ENCODE data around the gene C1orf198. TPM values are rescaled to one million over a fixed set of nuclear protein-coding genes. Genes with fewer than 3 reads are reported as not detected.

C1orf198 gene
- total and polyA plus RNA-seq, 2 of the 8 experiments (the other 6 are each of a cell fraction or from before 2014, with no cell fraction given): 30.6 to 45.0 TPM

DNA sequence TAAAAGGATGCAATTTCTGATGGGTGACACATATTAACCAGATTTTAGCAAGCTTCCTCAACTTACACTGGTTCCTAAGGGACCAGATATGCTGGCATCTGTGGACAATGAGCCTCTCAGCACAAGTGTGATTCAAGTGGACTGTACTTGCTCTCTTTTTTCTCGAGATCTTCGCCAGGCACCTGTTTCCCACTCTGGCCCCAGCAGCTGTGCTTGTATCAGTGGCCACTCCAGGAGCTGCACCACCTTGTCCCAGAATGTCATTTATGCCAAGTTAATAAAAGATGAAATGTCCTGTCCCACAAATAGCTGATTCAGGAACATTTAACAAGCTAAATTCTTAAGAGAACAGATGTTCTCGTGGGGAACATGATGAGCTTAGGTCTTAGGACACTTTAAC is 14.6 kb downstream of the C1orf198 start:
- peaks cover 3 to 27% of the 10 kb centered on the region in 2 experiments; a peak in 3 of 4 replicates for H3K79me2 ChIP-seq (ENCODE audit: control insufficient read depth in 1 of 2, insufficient read depth in 2 of 2, low read length in 2 of 2)
- POLR2A ChIA-PET (ENCODE audit: partially characterized antibody): interaction anchor here (2.0 to 3.1 kb wide), 2 partner anchors 14 to 15 kb away, joined by 8 read pairs; no protein-coding TSS in a partner anchor
- TF ChIP-seq HDAC2 (IDR thresholded peaks at IDR 0.05; ENCODE audit: borderline replicate concordance in 1 of 2, low read depth in 2 of 2, low read length in 2 of 2) (no peak), NRF1 (IDR thresholded peaks at IDR 0.05; ENCODE audit: low read depth, low read length) (no peak), GTF2F1 (IDR thresholded peaks at IDR 0.05; ENCODE audit: borderline replicate concordance, low read depth, low read length) (no peak), NANOG (IDR thresholded peaks at IDR 0.05; ENCODE audit: insufficient read depth, low read depth, low read length, poor library complexity, severe bottlenecking) (no peak), ATF3 (IDR thresholded peaks at IDR 0.05; ENCODE audit: insufficient read depth, low read depth, low read length) (no peak), TEAD4 (IDR thresholded peaks at IDR 0.05; ENCODE audit: low read depth, low read length) (no peak), FOSL1 (IDR thresholded peaks at IDR 0.05; ENCODE audit: insufficient read depth, low read depth, low read length) (no peak), CHD1 (IDR thresholded peaks at IDR 0.05; ENCODE audit: low read depth, low read length) (no peak), CEBPB (IDR thresholded peaks at IDR 0.05; ENCODE audit: low read depth, low read length) (no peak), RNF2 (IDR thresholded peaks at IDR 0.05; ENCODE audit: borderline replicate concordance, low read depth, low read length, missing control alignments, poor library complexity, severe bottlenecking) (no peak), POLR2A (IDR thresholded peaks at IDR 0.05; ENCODE audit: control extremely low read depth in 1 of 2, low read depth in 2 of 2, low read length in 2 of 2) (no peak), E2F6 (IDR thresholded peaks at IDR 0.05) (no peak)

More for the DNA sequence above, 14.6 kb downstream of the C1orf198 start:
- Histone ChIP-seq H3K23me2 (ENCODE audit: low read depth, low read length) (no peaks in the 10 kb centered on the region), H4K5ac (ENCODE audit: insufficient read length, low read depth, low read length) (no peak overlapping the region), H2AFZ (ENCODE audit: low read length) (no peak overlapping the region), H2BK12ac (ENCODE audit: low read depth, low read length) (no peak overlapping the region), H3K56ac (replicated peaks; ENCODE audit: insufficient read length, low read depth, low read length) (no peak overlapping the region), H3K4me1 (replicated peaks in 1 of 4; ENCODE audit: control insufficient read depth in 3 of 4, insufficient read depth in 4 of 4, low read length in 3 of 4) (peaks cover 4 to 13% (median 6%) of the 10 kb centered on the region in 4 experiments; a peak in 6 of 7 replicates), H3K27me3 (replicated peaks in 1 of 4; ENCODE audit: control insufficient read depth in 3 of 4, extremely low read depth in 1 of 4, insufficient read depth in 3 of 4, low read length in 3 of 4) (no peaks in the 10 kb centered on the region), H3K4ac (replicated peaks; ENCODE audit: insufficient read length, low read depth, low read length) (no peak overlapping the region), H3K79me1 (ENCODE audit: low read depth, low read length) (peaks cover 15% of the 10 kb centered on the region), H3K18ac (ENCODE audit: extremely low read depth, low read length) (no peak overlapping the region), H2BK120ac (replicated peaks; ENCODE audit: low read depth, low read length) (no peak overlapping the region), H2AK5ac (ENCODE audit: low read depth, low read length) (no peak overlapping the region), H2BK15ac (ENCODE audit: low read length) (no peak overlapping the region), H3K4me3 (ENCODE audit: extremely low read depth in 1 of 4, insufficient read depth in 2 of 4, low read depth in 3 of 4, low read length in 4 of 4) (no peak overlapping the region), H2BK20ac (ENCODE audit: low read length) (no peak overlapping the region), H3K36me3 (ENCODE audit: control insufficient read depth in 2 of 4, insufficient read depth in 4 of 4, low read length in 3 of 4) (peaks cover 0 to 18% (median 7%) of the 10 kb centered on the region in 4 experiments; a peak in 5 of 8 replicates), H3K9me3 (ENCODE audit: insufficient read depth in 2 of 2, low read depth in 1 of 2, low read length in 1 of 2) (0 out of 4 replicates have a peak, but pooled peaks cover 0 to 2% of the 10 kb centered on the region in 2 experiments), H3K4me2 (ENCODE audit: insufficient read depth in 1 of 2, low read depth in 2 of 2, low read length in 2 of 2) (no peak overlapping the region), H2BK5ac (ENCODE audit: low read depth, low read length) (no peak overlapping the region), H3K23ac (ENCODE audit: insufficient read length) (no peak overlapping the region), H4K20me1 (replicated peaks in 1 of 2; ENCODE audit: control insufficient read depth in 1 of 2, insufficient read depth in 2 of 2, low read length in 2 of 2) (peaks cover 6 to 11% of the 10 kb centered on the region in 2 experiments), H4K8ac (ENCODE audit: extremely low read depth, insufficient read depth, low read length) (no peak overlapping the region), H3K14ac (ENCODE audit: insufficient read length) (no peak overlapping the region), H3K27ac (ENCODE audit: low read depth, low read length) (no peak overlapping the region), H4K91ac (replicated peaks; ENCODE audit: insufficient read length, low read length) (no peak overlapping the region), H3K9ac (replicated peaks in 1 of 4; ENCODE audit: extremely low read depth in 1 of 4, low read depth in 3 of 4, low read length in 3 of 4) (no peak overlapping the region)
- 83% methylated on average over 3 of the region's 3 CpGs; no CpG with 5 or more reads in 1 of the 2 experiments for WGBS, 2 experiments (ENCODE audit: extremely low coverage in 1 of 2, insufficient coverage in 1 of 2, insufficient read length in 1 of 2, insufficient replicate concordance in 2 of 2, low coverage in 1 of 2, low lambda C conversion rate in 2 of 2, missing lambda C conversion rate in 1 of 2)
- CTCF ChIA-PET (ENCODE audit: partially characterized antibody): interaction anchor here (0.8 to 3.6 kb wide), 5 partner anchors 8 to 430 kb away, joined by 3 to 16 read pairs (median 4); no protein-coding TSS in a partner anchor
- DNase-seq (ENCODE audit: low read depth in 1 of 2, low spot score in 2 of 2): no peak
- FAIRE-seq: no peak
